Measurements from ENCODE around the gene TOMM7.

The TOMM7 gene

DNA sequence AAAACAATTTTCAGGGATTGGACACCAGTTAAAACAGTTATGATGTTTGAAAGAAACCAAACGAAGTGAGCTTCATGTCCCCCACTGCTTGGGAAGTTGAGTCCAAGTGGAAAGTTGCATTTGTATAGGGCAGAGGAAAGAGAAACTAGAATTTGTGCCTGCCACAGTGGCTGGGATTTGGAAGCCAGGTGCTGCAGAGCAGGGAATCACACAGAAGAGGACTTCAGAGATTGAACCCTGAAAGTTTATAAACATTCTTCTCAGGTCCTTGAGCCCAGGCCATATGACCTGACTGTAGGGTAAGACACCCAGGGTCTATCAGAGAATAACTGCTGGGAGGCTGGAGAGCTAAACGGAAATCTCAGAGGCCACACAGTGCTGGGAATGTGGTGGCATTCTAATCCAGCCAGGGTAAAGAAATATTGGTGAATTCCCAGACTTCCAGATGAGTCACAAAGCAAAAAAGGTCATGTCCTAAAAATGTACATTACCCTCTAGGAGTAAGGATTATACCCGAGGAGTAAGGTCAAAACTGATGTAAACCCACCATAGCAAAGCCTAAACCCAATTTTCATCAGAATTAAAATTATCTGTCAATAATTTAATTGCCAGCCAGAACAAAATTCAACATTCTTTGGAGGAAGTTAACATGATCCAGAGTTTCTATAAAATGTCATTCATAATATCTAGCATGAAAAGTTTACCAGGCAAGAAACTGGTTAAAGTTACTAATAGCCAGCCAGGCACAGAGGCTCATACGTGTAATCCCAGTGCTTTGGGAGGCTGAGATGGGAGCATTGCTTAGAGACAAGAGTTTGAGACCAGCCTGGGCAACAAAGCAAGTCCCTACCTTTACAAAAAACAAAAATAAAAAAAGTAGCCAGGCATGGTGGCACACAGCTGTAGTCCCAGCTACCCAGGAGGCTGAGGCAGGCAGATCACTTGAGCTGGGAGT lies 31.2 kb downstream of the TOMM7 start:
- TF ChIP-seq GATA2 (IDR thresholded peaks at IDR 0.05; ENCODE audit: low read depth, low read length) = no peak
- no peak for TF ChIP-seq GATA3 (IDR thresholded peaks at IDR 0.05; ENCODE audit: low read depth, low read length)

DNA sequence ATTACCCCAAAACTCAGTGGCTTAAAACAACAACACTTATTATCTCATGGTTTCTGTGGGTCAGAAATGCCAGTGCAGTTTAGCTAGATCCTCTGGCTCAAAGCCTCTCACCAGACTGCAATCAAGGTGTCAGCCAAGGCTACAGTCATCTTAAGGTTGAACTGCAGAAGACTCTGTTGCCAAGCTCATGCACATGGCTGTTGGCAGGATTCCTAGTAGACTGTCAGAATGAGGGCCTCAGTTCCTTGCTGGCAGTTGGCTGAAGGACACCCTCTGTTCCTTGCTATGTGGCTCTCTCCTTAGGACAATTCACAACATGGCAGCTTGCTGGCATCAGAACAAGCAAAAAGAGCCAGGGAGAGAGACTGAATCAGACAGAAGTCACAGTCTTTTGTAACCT lies 34.7 kb downstream of the TOMM7 start:
- TF ChIP-seq GATA3 (IDR thresholded peaks at IDR 0.05; ENCODE audit: low read depth, low read length) (no peak), GATA2 (IDR thresholded peaks at IDR 0.05; ENCODE audit: low read depth, low read length) (no peak)

DNA sequence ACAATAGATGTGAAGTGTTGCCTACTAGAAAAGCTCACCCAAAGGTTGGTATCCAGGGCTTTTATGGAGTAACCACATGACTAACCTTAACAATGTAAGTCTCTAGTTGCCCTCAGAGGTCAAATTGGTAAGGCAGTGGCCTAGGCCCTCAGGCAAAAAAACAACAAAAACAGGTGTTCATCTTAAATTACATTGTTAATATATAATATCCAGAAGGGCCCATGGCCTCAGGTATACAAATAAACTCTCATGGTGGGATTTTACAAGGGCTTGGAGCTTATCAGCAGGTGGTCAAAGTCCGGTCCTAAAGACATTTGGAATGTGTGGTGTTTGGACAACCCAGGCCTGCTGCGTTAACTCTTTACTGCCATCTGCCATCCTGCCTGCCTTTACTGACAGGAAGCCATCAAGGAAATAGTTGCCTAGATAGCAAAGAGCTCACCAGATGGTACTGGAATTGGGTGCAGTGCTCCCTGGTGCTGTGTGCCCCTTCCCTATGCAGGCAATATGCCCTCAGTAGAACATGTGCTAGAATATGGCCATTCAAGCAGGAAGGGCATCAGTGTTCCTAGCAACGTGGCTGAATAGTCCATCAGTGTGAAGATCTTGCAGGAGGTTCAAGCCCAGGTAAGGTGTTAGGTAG lies 36.2 kb downstream of the TOMM7 start:
- TF ChIP-seq GATA3 (IDR thresholded peaks at IDR 0.05; ENCODE audit: low read depth, low read length) (no peak), GATA2 (IDR thresholded peaks at IDR 0.05; ENCODE audit: low read depth, low read length) (no peak)

DNA sequence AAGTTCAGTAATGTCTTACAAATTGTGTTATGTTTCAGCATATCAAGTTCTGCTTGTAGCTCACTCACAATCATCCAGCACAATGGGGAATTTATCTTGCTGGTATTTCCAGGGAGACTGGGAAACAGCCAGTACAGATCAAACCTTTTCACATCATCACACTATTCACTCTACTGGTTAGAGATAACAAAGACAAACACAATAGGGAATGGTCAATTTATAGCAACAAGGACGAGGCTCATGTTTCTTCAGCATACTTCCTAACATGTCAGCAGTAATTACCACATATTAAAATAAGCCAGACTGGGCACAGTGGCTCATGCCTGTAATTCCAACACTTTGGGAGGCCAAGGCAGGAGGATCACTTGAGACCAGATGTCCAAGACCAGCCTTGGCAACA lies 38.3 kb downstream of the TOMM7 start:
- no peak for TF ChIP-seq GATA2 (IDR thresholded peaks at IDR 0.05; ENCODE audit: low read depth, low read length)

DNA sequence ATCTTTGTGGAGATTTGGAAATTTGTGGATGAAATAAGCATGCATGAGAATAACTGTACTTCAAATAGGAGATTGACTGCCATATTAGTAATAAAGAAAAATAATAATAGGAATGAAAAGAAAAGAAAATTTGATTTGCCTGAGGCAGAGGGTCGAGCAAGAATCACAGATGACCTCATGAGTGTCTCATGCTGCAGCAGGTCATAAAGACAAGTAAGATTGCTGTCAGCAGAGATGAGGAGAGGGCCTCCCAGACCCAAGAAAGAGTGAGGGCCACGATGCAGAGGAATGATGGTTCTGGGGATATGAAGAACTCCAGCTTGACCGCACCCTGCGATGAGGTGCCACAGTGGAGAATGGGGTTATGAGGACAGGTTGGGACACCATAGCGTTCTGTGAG lies 39.2 kb downstream of the TOMM7 start:
- TF ChIP-seq GATA3 (IDR thresholded peaks at IDR 0.05; ENCODE audit: low read depth, low read length) = no peak
- TF ChIP-seq GATA2 (IDR thresholded peaks at IDR 0.05; ENCODE audit: low read depth, low read length) = no peak

DNA sequence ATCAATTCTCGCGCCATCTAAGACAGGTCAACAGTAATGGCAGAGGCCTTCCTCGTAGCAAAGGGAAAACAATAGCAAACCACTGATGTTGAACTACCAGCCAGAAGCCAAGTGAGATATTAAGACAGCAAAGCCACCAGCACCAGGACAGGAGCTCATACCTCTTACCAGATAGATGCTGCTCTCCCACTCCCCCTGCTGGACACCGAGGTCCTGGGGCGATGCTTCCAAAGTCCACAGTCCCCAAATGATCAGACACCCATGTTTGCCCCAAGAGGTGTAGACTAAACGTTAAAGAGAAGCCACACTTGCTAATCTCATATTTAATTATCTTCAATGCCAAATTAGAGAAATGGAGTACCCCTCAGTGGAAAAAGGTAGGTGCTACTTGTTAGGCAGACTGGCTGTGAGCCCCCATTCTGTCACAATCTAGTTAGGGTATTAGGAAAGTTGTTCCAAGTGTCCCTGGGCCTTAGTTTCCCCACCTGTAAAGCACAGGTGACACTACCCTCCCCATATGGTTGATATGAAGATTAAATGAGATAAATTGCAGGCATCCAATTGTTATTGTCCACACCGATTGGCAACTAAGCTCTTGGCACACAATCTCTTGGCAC lies 39.9 kb downstream of the TOMM7 start:
- TF ChIP-seq GATA2 (IDR thresholded peaks at IDR 0.05; ENCODE audit: low read depth, low read length) = no peak
- no peak for TF ChIP-seq GATA3 (IDR thresholded peaks at IDR 0.05; ENCODE audit: low read depth, low read length)

DNA sequence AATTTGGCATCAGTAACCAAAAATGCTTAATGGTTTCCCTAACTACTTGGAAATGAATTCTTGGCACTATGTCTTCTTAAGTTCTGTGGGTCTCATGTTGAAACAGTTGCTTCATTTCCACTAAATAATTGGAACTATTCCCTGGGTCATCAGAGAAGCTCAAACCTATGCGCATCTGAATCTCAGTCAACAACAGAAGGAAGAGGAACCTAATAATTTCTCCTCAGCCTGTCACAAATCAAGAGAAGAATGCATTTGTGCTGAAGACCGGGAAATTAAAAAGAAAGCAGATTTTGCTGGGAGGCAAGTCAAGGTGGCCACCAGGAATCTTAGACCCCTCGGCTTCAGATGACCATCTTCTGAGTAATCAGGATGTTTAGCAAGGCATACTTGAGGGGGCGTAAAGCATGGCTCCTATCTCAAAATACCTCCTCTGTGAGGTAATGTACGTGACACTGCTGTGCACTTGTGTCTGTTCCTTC lies 41.4 kb downstream of the TOMM7 start:
- TF ChIP-seq GATA3 (IDR thresholded peaks at IDR 0.05; ENCODE audit: low read depth, low read length) = no peak
- TF ChIP-seq GATA2 (IDR thresholded peaks at IDR 0.05; ENCODE audit: low read depth, low read length) = no peak

DNA sequence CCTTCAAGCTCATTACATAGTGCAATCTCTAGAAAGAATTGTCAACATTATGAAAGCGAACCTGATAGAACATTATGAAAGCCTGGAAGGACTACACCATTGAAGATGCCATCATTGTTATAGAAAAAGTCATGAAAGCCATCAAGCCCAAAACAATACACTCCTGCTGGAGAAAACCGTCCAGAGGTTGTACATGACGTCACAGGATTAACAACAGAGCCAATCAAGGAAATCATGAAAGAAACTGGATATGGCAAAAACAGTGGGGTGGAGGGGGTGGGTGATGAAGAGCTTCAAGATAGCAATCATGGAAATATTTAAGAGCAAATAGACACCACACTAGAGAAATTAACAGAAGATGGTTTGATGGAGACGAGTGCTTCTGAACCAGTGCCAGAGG lies 45.7 kb downstream of the TOMM7 start:
- no peak for TF ChIP-seq GATA3 (IDR thresholded peaks at IDR 0.05; ENCODE audit: low read depth, low read length)
- no peak for TF ChIP-seq GATA2 (IDR thresholded peaks at IDR 0.05; ENCODE audit: low read depth, low read length)

DNA sequence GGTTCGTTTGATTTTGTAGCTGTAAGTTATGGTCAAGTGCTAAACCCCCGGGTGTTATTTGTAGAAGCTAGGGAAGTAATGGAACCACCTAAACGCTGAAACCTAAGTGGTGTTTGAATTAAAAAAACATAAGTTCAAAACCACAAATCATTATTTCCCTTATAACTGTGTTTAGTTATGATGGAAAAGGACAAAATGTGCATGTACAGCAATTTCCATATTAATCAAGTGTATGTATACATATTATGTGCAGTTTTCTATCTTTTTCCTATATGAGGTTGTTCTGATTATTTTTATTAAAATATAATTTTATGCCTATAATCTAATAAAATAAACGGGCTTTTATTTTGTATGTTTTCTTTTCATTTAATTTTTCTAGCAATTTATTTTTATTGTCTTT lies 49.8 kb downstream of the TOMM7 start:
- TF ChIP-seq GATA2 (IDR thresholded peaks at IDR 0.05; ENCODE audit: low read depth, low read length) (no peak), GATA3 (IDR thresholded peaks at IDR 0.05; ENCODE audit: low read depth, low read length) (no peak)

DNA sequence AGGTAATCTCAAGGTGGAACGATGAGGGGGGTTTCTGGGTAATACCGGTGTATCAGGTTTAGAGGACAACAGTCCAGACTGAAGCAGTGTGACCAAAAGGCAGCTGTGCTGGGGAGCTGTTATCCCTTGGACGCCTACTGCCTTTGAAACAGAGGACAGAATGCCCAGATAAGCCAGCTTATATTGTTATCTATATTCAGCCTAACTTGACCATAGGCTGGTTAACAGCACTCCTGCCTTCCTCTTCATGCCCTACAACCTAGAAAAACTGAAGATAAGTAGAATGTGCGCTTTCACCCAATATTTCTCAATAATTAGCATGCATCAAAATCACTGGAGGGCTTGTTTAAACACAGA lies 50.8 kb downstream of the TOMM7 start:
- TF ChIP-seq GATA2 (IDR thresholded peaks at IDR 0.05; ENCODE audit: low read depth, low read length) = no peak
- no peak for TF ChIP-seq GATA3 (IDR thresholded peaks at IDR 0.05; ENCODE audit: low read depth, low read length)

DNA sequence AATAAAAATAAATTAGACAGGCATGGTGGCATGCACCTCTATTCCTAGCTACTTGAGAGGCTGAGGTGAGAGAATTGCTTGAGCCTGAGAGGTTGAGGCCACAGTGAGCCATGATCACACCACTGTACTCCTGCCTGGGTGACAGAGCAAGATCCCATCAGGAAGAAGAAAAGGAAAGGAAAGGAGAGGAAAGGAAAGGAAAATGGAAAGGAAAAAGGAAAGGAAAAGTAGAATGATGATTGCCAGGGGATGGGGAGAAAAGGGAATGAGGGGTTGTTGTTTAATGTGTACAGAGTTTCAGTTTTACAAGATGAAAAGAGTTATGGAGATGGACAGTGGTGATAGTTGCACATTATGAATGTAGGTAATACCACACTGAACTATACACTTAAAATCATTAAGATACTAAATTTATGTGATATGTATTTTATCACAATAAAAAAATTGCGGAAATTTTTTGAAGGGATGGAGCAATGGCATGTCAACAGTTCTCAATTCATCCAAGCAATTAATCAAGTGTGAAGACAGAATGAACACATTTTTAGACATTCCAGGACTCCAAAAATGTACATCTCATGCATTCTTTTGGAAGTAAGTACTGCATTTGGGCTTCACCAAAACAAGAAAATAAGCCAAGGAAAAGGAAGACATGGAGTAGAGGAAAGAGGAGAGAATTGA lies 51.3 kb downstream of the TOMM7 start:
- TF ChIP-seq GATA3 (IDR thresholded peaks at IDR 0.05; ENCODE audit: low read depth, low read length) (no peak), GATA2 (IDR thresholded peaks at IDR 0.05; ENCODE audit: low read depth, low read length) (no peak)

DNA sequence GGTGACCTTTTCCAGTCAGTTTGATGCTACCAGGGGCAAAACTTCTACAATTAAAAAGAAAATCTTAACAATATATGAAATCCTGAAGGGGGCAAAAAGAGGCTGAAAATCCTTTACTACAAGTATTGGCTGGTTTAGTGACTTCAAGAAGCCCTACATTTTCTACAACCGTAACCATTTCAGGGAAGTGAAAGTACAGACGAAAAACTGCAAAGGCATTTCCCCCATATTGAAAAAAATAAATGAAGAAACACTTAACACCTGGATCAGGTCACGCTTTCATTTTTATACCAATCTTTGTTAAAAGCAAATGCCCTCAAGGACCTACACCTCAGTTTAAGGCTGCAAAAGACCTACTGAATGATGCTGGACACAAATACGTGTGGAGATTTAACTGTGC lies 57.0 kb downstream of the TOMM7 start:
- no peak for TF ChIP-seq GATA3 (IDR thresholded peaks at IDR 0.05; ENCODE audit: low read depth, low read length)
- TF ChIP-seq GATA2 (IDR thresholded peaks at IDR 0.05; ENCODE audit: low read depth, low read length) = no peak

Data from SH-SY5Y (cell line).